ENCODE measurements around the gene EPS8.

EPS8 gene

GRCh38 chr12:15687583-15687982 is 101.6 kb downstream of the EPS8 start:
- FAIRE-seq: no peak

- FAIRE-seq: no peak
Measured at GRCh38 chr12:15684896-15685658, 104.1 kb downstream of the EPS8 start.

GRCh38 chr12:15682826-15683225 is 106.4 kb downstream of the EPS8 start:
- FAIRE-seq: no peak

GRCh38 chr12:15679151-15679550 is 110.0 kb downstream of the EPS8 start:
- FAIRE-seq: no peak

GRCh38 chr12:15677726-15678201 is 111.4 kb downstream of the EPS8 start:
- no peak for FAIRE-seq

GRCh38 chr12:15677228-15677627 is 112.0 kb downstream of the EPS8 start:
- FAIRE-seq: no peak

GRCh38 chr12:15672671-15673270 is 116.4 kb downstream of the EPS8 start:
- no peak for FAIRE-seq

GRCh38 chr12:15670756-15671155 is 118.4 kb downstream of the EPS8 start:
- FAIRE-seq: no peak

GRCh38 chr12:15669256-15669948 is 119.8 kb downstream of the EPS8 start:
- no peak for FAIRE-seq

- FAIRE-seq: no peak
Measured at GRCh38 chr12:15664491-15664890, 124.7 kb downstream of the EPS8 start.

GRCh38 chr12:15662983-15663659 is 126.1 kb downstream of the EPS8 start:
- no peak for FAIRE-seq

GRCh38 chr12:15662303-15662980 is 126.7 kb downstream of the EPS8 start:
- FAIRE-seq: no peak

GRCh38 chr12:15651371-15651770 is 137.8 kb downstream of the EPS8 start:
- no peak for FAIRE-seq

- FAIRE-seq: no peak
Measured at GRCh38 chr12:15650399-15651128, 138.6 kb downstream of the EPS8 start.

- FAIRE-seq: no peak
Measured at GRCh38 chr12:15649347-15649746, 139.8 kb downstream of the EPS8 start.

- FAIRE-seq: no peak
Measured at GRCh38 chr12:15648558-15648957, 140.6 kb downstream of the EPS8 start.

GRCh38 chr12:15646581-15646980 is 142.6 kb downstream of the EPS8 start:
- FAIRE-seq: no peak

GRCh38 chr12:15644700-15645099 is 144.5 kb downstream of the EPS8 start:
- no peak for FAIRE-seq

GRCh38 chr12:15638231-15638630 is 151.0 kb downstream of the EPS8 start:
- no peak for FAIRE-seq

- no peak for FAIRE-seq
Measured at GRCh38 chr12:15636060-15636890, 152.9 kb downstream of the EPS8 start.

Data from TTC549 (cell line).